Neural cell (in vitro differentiated cells): Measurements from ENCODE around the gene INPP5A. TPM values are rescaled to one million over a fixed set of nuclear protein-coding genes. Genes with fewer than 3 reads are reported as not detected.

Experiments used
- H2AFZ ChIP-seq: fragments of 200-600, 300-800 bp; sonication (generic), shearing (Covaris generic); 2 replicates; pipeline ENCODE4 v1.6.0; 2014; ENCODE audit warnings: low read depth, mild to moderate bottlenecking, antibody characterized with exemption, low read length, moderate library complexity
- H3F3A ChIP-seq: fragments of 200-600 bp; shearing (Covaris generic); 2 replicates; pipeline ENCODE4 v1.6.1; 2016; ENCODE audit warnings: mild to moderate bottlenecking, moderate library complexity, mixed read lengths, antibody characterized with exemption, low read length; ENCODE audit not compliant: insufficient read depth, poor library complexity, severe bottlenecking
- H3K27ac ChIP-seq: fragments of 200-600, 300-800 bp; sonication (generic), shearing (Covaris generic); 2 replicates; pipeline ENCODE4 v1.5.1; 2014; ENCODE audit warnings: mild to moderate bottlenecking, low read length, moderate library complexity
- H3K27me3 ChIP-seq: fragments of 300-800, 200-600 bp; sonication (generic), shearing (Covaris generic); 2 replicates; pipeline ENCODE4 v1.6.0; 2014; ENCODE audit warnings: mild to moderate bottlenecking, low read depth, low read length, moderate library complexity; ENCODE audit not compliant: insufficient read depth
- H3K36me3 ChIP-seq: fragments of 300-800, 200-600 bp; sonication (generic), shearing (Covaris generic); 2 replicates; pipeline ENCODE4 v1.5.1; 2014; ENCODE audit warnings: mild to moderate bottlenecking, antibody characterized with exemption, low read length, moderate library complexity; ENCODE audit not compliant: insufficient read depth
- H3K4me2 ChIP-seq: fragments of 300-800, 200-600 bp; sonication (generic), shearing (Covaris generic); 2 replicates; pipeline ENCODE4 v1.6.0; 2014; ENCODE audit warnings: mild to moderate bottlenecking, low read length
- H3K4me3 ChIP-seq: fragments of 300-800, 200-600 bp; sonication (generic), shearing (Covaris generic); 2 replicates; pipeline ENCODE4 v1.5.1; 2014; ENCODE audit warnings: mild to moderate bottlenecking, low read length, moderate library complexity
- H3K79me2 ChIP-seq: fragments of 200-600 bp; shearing (Covaris generic); replicated peaks from 2 replicates; pipeline ENCODE4 v1.6.0; 2014; ENCODE audit warnings: mild to moderate bottlenecking, low read length, moderate library complexity; ENCODE audit not compliant: insufficient read depth
- H3K9ac ChIP-seq: fragments of 300-800, 200-600 bp; sonication (generic), shearing (Covaris generic); 2 replicates; pipeline ENCODE4 v1.6.1; 2016; ENCODE audit warnings: mild to moderate bottlenecking, low read length, mixed read lengths
- H3K9me2 ChIP-seq: fragments of 200-600 bp; shearing (Covaris generic); 2 replicates; pipeline ENCODE4 v1.6.1; 2016; ENCODE audit warnings: mild to moderate bottlenecking, low read length, mixed read lengths; ENCODE audit not compliant: insufficient read depth
- H3K9me3 ChIP-seq: fragments of 200-600, 300-800 bp; sonication (generic), shearing (Covaris generic); 2 replicates; pipeline ENCODE4 v1.6.1; 2016; ENCODE audit warnings: mild to moderate bottlenecking, mixed run types, low read length, moderate library complexity, mixed read lengths
- H4K20me1 ChIP-seq: fragments of 200-600 bp; shearing (Covaris generic); 2 replicates; pipeline ENCODE4 v1.6.1; 2016; ENCODE audit warnings: mild to moderate bottlenecking, mixed run types; ENCODE audit not compliant: insufficient read depth
- EP300 ChIP-seq: fragments of 450-650 bp; conservative IDR thresholded peaks from 2 replicates; pipeline ENCODE4 v1.6.1; 2014; ENCODE audit warnings: antibody characterized with exemption, mild to moderate bottlenecking, moderate library complexity; ENCODE audit not compliant: poor library complexity, severe bottlenecking
- EZH2 ChIP-seq: fragments of 200-600, 300-800 bp; shearing (Covaris generic), sonication (generic); IDR thresholded peaks from 2 replicates; pipeline ENCODE4 v1.6.1; 2014; ENCODE audit warnings: antibody characterized with exemption, low read length, borderline replicate concordance, mild to moderate bottlenecking; ENCODE audit not compliant: insufficient read depth, poor library complexity, severe bottlenecking
- MXI1 ChIP-seq: fragments of 450-650 bp; conservative IDR thresholded peaks from 2 replicates; pipeline ENCODE4 v1.6.1; 2014; ENCODE audit warnings: antibody characterized with exemption, mild to moderate bottlenecking; ENCODE audit not compliant: poor library complexity, severe bottlenecking
- POLR2AphosphoS5 ChIP-seq: IDR thresholded peaks from 2 replicates; pipeline ENCODE4 v1.6.1; 2012
- RAD21 ChIP-seq: fragments of 450-650 bp; conservative IDR thresholded peaks from 2 replicates; pipeline ENCODE4 v1.6.1; 2014; ENCODE audit warnings: antibody characterized with exemption, mild to moderate bottlenecking, moderate library complexity
- SMC3 ChIP-seq: fragments of 450-650 bp; conservative IDR thresholded peaks from 2 replicates; pipeline ENCODE4 v1.6.1; 2014; ENCODE audit warnings: antibody characterized with exemption, mild to moderate bottlenecking, moderate library complexity; ENCODE audit not compliant: poor library complexity
- TAF1 ChIP-seq: IDR thresholded peaks from 2 replicates; pipeline ENCODE4 v1.6.1; 2012; ENCODE audit warnings: low read depth
- polyA plus RNA-seq: library from polyadenylated mRNA; depleted of rRNA; stranded (reverse); fragments of >200 nt; gene quantifications from 2 replicates; pipeline ENCODE4 v1.2.3, GENCODE V29; 2014
- TF ChIP-seq, protein P1 (sequence below): fragments of 450-650 bp; IDR thresholded peaks from 2 replicates; pipeline ENCODE4 v1.5.1; 2014; ENCODE audit warnings: antibody characterized with exemption, mild to moderate bottlenecking, moderate library complexity; ENCODE audit not compliant: poor library complexity, severe bottlenecking
- TF ChIP-seq, protein P2 (sequence below): IDR thresholded peaks from 2 replicates; pipeline ENCODE4 v1.6.1; 2012; ENCODE audit warnings: borderline replicate concordance

Gene INPP5A
- polyA plus RNA-seq, 1 donor from 2014 or later, result 48.8 TPM

DNA sequence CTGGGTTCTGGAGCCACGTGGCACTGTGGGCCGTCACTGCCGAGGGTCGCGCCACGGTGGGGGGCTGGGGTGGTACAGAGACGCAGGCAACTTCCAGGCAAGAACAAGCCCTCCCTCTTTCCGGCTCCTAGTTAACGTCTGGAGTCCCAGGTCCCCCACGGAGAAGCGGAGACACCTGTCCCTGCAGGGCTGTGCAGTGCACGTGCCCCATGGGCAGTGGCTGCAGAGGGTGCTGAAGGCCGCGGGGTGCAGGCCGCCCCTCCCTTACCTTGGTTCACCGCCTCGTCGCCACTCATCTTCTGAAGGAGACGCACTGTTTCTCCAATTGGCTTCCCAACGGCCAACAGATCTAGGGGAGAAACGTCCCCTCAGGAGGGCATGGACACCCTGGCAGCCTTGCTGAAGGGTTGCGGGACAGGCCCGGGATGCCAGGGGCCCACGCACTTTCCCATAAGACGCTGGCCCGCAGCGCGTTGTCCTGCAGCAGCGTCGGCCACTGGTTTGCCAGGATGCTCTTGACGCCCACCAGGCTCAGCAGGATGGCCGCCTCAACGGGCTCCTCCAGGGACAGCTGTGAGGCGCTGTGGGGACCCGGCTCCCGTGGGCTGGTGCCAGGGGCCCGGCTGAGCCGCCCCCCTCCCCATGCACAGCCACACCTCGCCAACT lies 272.7 kb downstream of the INPP5A start:
- H3K9me2 ChIP-seq, result no peaks in the 10 kb centered on the region
- H2AFZ ChIP-seq, result no peak overlapping the region
- no peaks in the 10 kb centered on the region for H3K9me3 ChIP-seq
- TF ChIP-seq, protein P1, sequence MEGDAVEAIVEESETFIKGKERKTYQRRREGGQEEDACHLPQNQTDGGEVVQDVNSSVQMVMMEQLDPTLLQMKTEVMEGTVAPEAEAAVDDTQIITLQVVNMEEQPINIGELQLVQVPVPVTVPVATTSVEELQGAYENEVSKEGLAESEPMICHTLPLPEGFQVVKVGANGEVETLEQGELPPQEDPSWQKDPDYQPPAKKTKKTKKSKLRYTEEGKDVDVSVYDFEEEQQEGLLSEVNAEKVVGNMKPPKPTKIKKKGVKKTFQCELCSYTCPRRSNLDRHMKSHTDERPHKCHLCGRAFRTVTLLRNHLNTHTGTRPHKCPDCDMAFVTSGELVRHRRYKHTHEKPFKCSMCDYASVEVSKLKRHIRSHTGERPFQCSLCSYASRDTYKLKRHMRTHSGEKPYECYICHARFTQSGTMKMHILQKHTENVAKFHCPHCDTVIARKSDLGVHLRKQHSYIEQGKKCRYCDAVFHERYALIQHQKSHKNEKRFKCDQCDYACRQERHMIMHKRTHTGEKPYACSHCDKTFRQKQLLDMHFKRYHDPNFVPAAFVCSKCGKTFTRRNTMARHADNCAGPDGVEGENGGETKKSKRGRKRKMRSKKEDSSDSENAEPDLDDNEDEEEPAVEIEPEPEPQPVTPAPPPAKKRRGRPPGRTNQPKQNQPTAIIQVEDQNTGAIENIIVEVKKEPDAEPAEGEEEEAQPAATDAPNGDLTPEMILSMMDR, result no peak
- no peak for TF ChIP-seq EP300
- no peak for TF ChIP-seq EZH2
- TF ChIP-seq POLR2AphosphoS5, result no peak
- TF ChIP-seq MXI1, result no peak
- TF ChIP-seq SMC3, result no peak
- TF ChIP-seq RAD21, result no peak
- TF ChIP-seq, protein P2, sequence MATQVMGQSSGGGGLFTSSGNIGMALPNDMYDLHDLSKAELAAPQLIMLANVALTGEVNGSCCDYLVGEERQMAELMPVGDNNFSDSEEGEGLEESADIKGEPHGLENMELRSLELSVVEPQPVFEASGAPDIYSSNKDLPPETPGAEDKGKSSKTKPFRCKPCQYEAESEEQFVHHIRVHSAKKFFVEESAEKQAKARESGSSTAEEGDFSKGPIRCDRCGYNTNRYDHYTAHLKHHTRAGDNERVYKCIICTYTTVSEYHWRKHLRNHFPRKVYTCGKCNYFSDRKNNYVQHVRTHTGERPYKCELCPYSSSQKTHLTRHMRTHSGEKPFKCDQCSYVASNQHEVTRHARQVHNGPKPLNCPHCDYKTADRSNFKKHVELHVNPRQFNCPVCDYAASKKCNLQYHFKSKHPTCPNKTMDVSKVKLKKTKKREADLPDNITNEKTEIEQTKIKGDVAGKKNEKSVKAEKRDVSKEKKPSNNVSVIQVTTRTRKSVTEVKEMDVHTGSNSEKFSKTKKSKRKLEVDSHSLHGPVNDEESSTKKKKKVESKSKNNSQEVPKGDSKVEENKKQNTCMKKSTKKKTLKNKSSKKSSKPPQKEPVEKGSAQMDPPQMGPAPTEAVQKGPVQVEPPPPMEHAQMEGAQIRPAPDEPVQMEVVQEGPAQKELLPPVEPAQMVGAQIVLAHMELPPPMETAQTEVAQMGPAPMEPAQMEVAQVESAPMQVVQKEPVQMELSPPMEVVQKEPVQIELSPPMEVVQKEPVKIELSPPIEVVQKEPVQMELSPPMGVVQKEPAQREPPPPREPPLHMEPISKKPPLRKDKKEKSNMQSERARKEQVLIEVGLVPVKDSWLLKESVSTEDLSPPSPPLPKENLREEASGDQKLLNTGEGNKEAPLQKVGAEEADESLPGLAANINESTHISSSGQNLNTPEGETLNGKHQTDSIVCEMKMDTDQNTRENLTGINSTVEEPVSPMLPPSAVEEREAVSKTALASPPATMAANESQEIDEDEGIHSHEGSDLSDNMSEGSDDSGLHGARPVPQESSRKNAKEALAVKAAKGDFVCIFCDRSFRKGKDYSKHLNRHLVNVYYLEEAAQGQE, result no peak
- no peak for TF ChIP-seq TAF1
- no peaks in the 10 kb centered on the region for H3K27me3 ChIP-seq
- H3K36me3 ChIP-seq, result no peaks in the 10 kb centered on the region
- no peak overlapping the region for H3K4me3 ChIP-seq
- no peak overlapping the region for H3K27ac ChIP-seq
- no peaks in the 10 kb centered on the region for H3F3A ChIP-seq
- no peaks in the 10 kb centered on the region for H4K20me1 ChIP-seq
- H3K79me2 ChIP-seq, result no peaks in the 10 kb centered on the region
- H3K4me2 ChIP-seq, result no peak overlapping the region
- no peak overlapping the region for H3K9ac ChIP-seq

DNA sequence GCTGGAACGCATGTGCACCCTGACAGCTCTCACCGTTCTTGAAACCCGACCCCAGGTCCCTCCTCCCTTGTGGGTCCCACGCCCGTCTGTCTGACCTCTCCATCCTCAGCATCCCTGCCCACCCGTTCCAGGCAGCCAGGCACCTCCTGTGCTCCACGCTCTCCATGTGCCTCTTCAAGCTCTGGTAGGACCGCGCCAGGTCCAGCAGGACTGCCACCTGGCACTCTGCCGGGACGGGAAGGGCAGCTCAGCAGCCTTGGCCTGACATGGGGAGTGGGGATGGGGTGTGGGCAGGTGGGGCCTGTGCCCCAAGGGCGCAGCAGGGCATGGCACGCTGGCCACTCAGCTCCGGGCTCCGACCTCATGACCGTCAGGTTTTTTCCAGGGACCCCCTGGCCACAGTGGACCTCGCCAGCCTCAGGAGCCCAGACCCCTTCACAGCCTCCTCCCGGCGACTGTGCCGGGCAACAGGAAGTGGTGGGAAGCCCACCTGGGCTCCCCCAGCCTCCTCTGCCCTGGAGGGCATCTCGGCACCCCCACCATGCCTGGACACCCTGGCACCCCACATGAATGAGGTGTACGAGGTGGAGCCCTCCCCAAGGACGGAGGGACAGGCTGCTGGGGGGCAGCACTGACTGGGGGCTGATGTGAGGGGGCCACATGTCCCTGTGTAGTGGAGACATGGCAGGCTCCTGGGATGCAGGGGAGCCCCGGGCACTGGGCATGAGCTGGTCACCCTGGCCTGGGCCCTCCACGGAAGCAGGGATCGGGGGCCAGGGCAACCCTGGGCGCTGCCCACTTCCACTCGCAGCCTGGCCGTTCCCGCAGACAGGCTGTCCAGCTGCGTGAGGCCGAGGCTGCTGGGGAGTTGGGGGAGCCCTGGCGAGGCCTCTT lies 273.5 kb downstream of the INPP5A start:
- H3K9ac ChIP-seq, result no peak overlapping the region
- H3K27ac ChIP-seq, result no peak overlapping the region
- no peaks in the 10 kb centered on the region for H3K27me3 ChIP-seq
- no peaks in the 10 kb centered on the region for H3F3A ChIP-seq
- no peaks in the 10 kb centered on the region for H3K9me2 ChIP-seq
- H3K9me3 ChIP-seq, result no peaks in the 10 kb centered on the region
- no peaks in the 10 kb centered on the region for H4K20me1 ChIP-seq
- no peaks in the 10 kb centered on the region for H3K79me2 ChIP-seq
- H2AFZ ChIP-seq, result no peak overlapping the region
- no peak overlapping the region for H3K4me3 ChIP-seq
- TF ChIP-seq MXI1 (no peak), EZH2 (no peak), POLR2AphosphoS5 (no peak), RAD21 (no peak), TAF1 (no peak), EP300 (no peak), SMC3 (no peak)
- TF ChIP-seq, protein P2, result no peak
- TF ChIP-seq, protein P1, result no peak
- H3K4me2 ChIP-seq, result no peak overlapping the region
- no peaks in the 10 kb centered on the region for H3K36me3 ChIP-seq
